Heart right ventricle (tissue), 16 donors: ENCODE results near the gene ANXA9. TPM values are rescaled to one million over a fixed set of nuclear protein-coding genes. Genes with fewer than 3 reads are reported as not detected.
A peak's percentile ranks its signal among the peaks of the same experiment; 100 is the strongest.

ENCODE experiments used
- ATAC-seq, 8 donors: fragments of 200-7000 bp; cut with Tn5 transposase; one replicate each; pipeline ENCODE4 v1.9.1; 2020; ENCODE audit warnings: mild to moderate bottlenecking in 8 of 8, moderate library complexity in 8 of 8, moderate number of reproducible peaks in 1 of 8
- DNase-seq, 2 donors: peaks; one replicate each; pipeline ENCODE4 v3.0.0-alpha.2; 2020
- H3K27ac ChIP-seq, 10 donors: fragments of 200-600 bp; sonication (generic) in 2 of 10; one replicate each; pipeline versions ENCODE4 v1.5.0 to v1.8.0; 2020 to 2022; ENCODE audit warnings: mild to moderate bottlenecking in 3 of 10
- H3K27me3 ChIP-seq, 7 donors: fragments of 200-600 bp; one replicate each; pipeline ENCODE4 v1.8.0; 2021 to 2022; ENCODE audit warnings: mild to moderate bottlenecking in 2 of 7
- H3K36me3 ChIP-seq, 9 donors: fragments of 200-600 bp; sonication (generic) in 1 of 9; one replicate each; pipeline versions ENCODE4 v1.5.0 to v1.8.0; 2020 to 2022; ENCODE audit warnings: mild to moderate bottlenecking in 2 of 9
- H3K4me1 ChIP-seq, 9 donors: fragments of 200-600 bp; sonication (generic) in 1 of 9; one replicate each; pipeline versions ENCODE4 v1.5.0 to v1.8.0; 2020 to 2022; ENCODE audit warnings: mild to moderate bottlenecking in 4 of 9
- H3K4me3 ChIP-seq, 10 donors: fragments of 200-600 bp; sonication (generic) in 2 of 10; one replicate each; pipeline versions ENCODE4 v1.5.0 to v1.8.0; 2020 to 2022; ENCODE audit warnings: mild to moderate bottlenecking in 7 of 10, moderate library complexity in 2 of 10
- H3K9me3 ChIP-seq, 11 donors: fragments of 200-600 bp in 10 of 11; sonication (generic) in 2 of 11; one replicate each; pipeline versions ENCODE4 v1.5.0 to v1.8.0; 2013 to 2022; ENCODE audit warnings: mild to moderate bottlenecking in 2 of 11, control low read depth in 1 of 11, moderate library complexity in 1 of 11
- WGBS, 2 donors: extraction: QIAGEN DNeasy Blood & Tissue Kit; methylation state at CpG; one replicate each; pipeline ENCODE4 v1.1.7; 2013; ENCODE audit warnings: inconsistent platforms in 1 of 2; 5-methylcytosine and 5-hydroxymethylcytosine counted together
- intact Hi-C, 10 donors: fragments of 100-400 bp; cut with DNase I; formaldehyde crosslinking; loops; one replicate each; pipeline versions ENCODE4 v1.11.1 to v1.14.2; 2022
- polyA plus RNA-seq, 2 donors: library from polyadenylated mRNA; stranded (reverse); fragments of 200-250 nt; gene quantifications; one replicate each; pipeline ENCODE4 v1.2.3, GENCODE V29; 2013
- total RNA-seq, 10 donors: library from RNA; stranded (reverse); fragmentation: NEBNext Ultra II Directional in 3 of 10; extraction: Animal tissue kit (Norgen Biotek cat#: 25700) in 3 of 10; gene quantifications; one replicate each; pipeline versions ENCODE4 v1.2.1 to v1.2.4, GENCODE V29; 2021 to 2023
- TF ChIP-seq, protein P1 (sequence below), 9 donors: fragments of 200-600 bp; sonication (generic) in 2 of 9; IDR thresholded peaks; one replicate each; pipeline versions ENCODE4 v1.5.0 to v1.8.0; 2021 to 2022; ENCODE audit warnings: antibody characterized with exemption in 9 of 9, mild to moderate bottlenecking in 5 of 9, moderate library complexity in 1 of 9
- donor health status: Arrhythmogenic right ventricular cardiomyopathy.
- donor health status: ischemic (EF 13 %, LVEDD 7.1; RV severe dilation, severe dysfunction).
- donor health status: healthy with polysubstance abuse.
- donor health status: DM: no; HTN: yes; CAD: no.
- donor health status: DM: no; HTN: no; CAD: no.
- donor health status: ischemic (EF 25% LVEDD 6.9; RV normal size, moderate dysfunction).
- donor health status: ischemic (EF 25% LVEDD 5.7; RV mildly dilated, moderate dysfunction).
- donor health status: healthy.
- donor health status: DM: yes; HTN: yes; CAD: no.
- donor health status: Ischemic cardiomyopathy.
- donor health status: ischemic (EF 35%, LVEDD 5.7; RV mildly dilated, moderate dysfunction).
- donor health status: nonischemic (EF 11% LVEDD 7.7; RV severe dilation, severe dysfunction).
- donor health status: DM: yes; HTN: yes; CAD: no.
- donor health status: PGD.
- donor health status: ischemic (EF 29% LVEDD 5.4; RV normal size, mild dysfunction).
- donor health status: nonischemic (EF 23%, LVEDD 6.1; RV moderate dilation, normal function).

ANXA9 gene
- total and polyA plus RNA-seq, 12 donors = 0.06 to 0.36 (median 0.17) TPM; not detected in 6

GRCh38 chr1:151002051-151002450, 20.0 kb downstream of the ANXA9 start:
- DNase-seq (no peak), ATAC-seq (no peak)
- Histone ChIP-seq H3K9me3 (no peaks in the 10 kb centered on the region), H3K27me3 (no peaks in the 10 kb centered on the region), H3K4me1 (peaks cover 0 to 76% (median 44%) of the 10 kb centered on the region in 9 donors), H3K4me3 (peak overlapping the region in 1 of 10 donors; percentile 12), H3K36me3 (peaks cover 0 to 56% (median 27%) of the 10 kb centered on the region in 9 donors), H3K27ac (peak overlapping the region in 4 of 10 donors; percentile 62 to 96 (median 80))
- intact Hi-C loops = loop anchor here in 1 of 10 donors (10.0 kb wide), 1 partner anchor 53 kb away; the partner anchor contains the start of gene CDC42SE1
- WGBS, 2 donors = 68 to 79% methylated on average over 3 of the region's 3 CpGs
- TF ChIP-seq, protein P1, sequence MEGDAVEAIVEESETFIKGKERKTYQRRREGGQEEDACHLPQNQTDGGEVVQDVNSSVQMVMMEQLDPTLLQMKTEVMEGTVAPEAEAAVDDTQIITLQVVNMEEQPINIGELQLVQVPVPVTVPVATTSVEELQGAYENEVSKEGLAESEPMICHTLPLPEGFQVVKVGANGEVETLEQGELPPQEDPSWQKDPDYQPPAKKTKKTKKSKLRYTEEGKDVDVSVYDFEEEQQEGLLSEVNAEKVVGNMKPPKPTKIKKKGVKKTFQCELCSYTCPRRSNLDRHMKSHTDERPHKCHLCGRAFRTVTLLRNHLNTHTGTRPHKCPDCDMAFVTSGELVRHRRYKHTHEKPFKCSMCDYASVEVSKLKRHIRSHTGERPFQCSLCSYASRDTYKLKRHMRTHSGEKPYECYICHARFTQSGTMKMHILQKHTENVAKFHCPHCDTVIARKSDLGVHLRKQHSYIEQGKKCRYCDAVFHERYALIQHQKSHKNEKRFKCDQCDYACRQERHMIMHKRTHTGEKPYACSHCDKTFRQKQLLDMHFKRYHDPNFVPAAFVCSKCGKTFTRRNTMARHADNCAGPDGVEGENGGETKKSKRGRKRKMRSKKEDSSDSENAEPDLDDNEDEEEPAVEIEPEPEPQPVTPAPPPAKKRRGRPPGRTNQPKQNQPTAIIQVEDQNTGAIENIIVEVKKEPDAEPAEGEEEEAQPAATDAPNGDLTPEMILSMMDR (IDR thresholded peaks at IDR 0.05) = no peak

- peak overlapping the region in 2 of 10 donors; percentile 59 to 61 for H3K4me3 ChIP-seq
- WGBS, 2 donors = 60 to 63% methylated on average over 2 of the region's 2 CpGs
- no peaks in the 10 kb centered on the region for H3K9me3 ChIP-seq
- no peaks in the 10 kb centered on the region for H3K27me3 ChIP-seq
- H3K4me1 ChIP-seq = peaks cover 0 to 82% (median 49%) of the 10 kb centered on the region in 9 donors
- no peak for DNase-seq
- TF ChIP-seq, protein P1 (IDR thresholded peaks at IDR 0.05) = no peak
- no peak for ATAC-seq
- peak overlapping the region in 7 of 10 donors; percentile 44 to 96 (median 62) for H3K27ac ChIP-seq
- intact Hi-C loops = loop anchor here in 1 of 10 donors (10.0 kb wide), 1 partner anchor 52 kb away; the partner anchor contains the start of gene CDC42SE1
- H3K36me3 ChIP-seq = peaks cover 0 to 51% (median 21%) of the 10 kb centered on the region in 9 donors
Observed at GRCh38 chr1:151002611-151003010, 20.5 kb downstream of the ANXA9 start.

DNA sequence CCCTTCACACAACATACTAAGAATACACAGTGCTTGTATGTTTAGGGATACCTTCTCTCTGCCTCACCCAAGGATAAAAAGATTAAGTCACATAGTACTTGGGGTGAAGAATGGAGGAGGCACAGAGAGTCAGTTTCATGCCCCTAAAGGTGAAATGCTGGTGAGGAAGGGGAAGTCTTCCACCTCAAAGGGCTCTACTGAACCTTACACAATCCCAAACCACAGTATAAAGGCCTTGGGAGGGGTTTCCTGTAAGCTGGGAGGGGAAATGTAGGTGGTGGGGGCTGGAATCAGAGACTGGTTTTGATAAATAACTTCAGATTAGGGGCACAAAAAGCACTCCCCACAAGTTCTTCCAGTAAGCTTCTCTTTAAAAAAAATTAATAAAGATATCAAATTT, 21.1 kb downstream of the ANXA9 start:
- Histone ChIP-seq H3K27me3 (no peaks in the 10 kb centered on the region), H3K36me3 (peaks cover 0 to 45% (median 15%) of the 10 kb centered on the region in 9 donors), H3K4me1 (peaks cover 0 to 87% (median 54%) of the 10 kb centered on the region in 9 donors), H3K9me3 (no peaks in the 10 kb centered on the region), H3K27ac (peak overlapping the region in 9 of 10 donors; percentile 4 to 96 (median 61)), H3K4me3 (peak overlapping the region in 6 of 10 donors; percentile 28 to 82 (median 68))
- TF ChIP-seq, protein P1 (IDR thresholded peaks at IDR 0.05) = no peak
- intact Hi-C loops = loop anchor here in 1 of 10 donors (10.0 kb wide), 1 partner anchor 52 kb away; the partner anchor contains the start of gene CDC42SE1
- ATAC-seq (no peak), DNase-seq (no peak)

- peaks cover 0 to 87% (median 70%) of the 10 kb centered on the region in 9 donors for H3K4me1 ChIP-seq
- ATAC-seq = no peak
- peak overlapping the region; percentile 52 to 82 (median 66) for H3K4me3 ChIP-seq
- DNase-seq = no peak
- 5 to 9% methylated on average over 4 of the region's 4 CpGs for WGBS, 2 donors
- H3K36me3 ChIP-seq = peaks cover 0 to 19% (median 5%) of the 10 kb centered on the region in 9 donors
- intact Hi-C loops = loop anchor here in 3 of 10 donors (2.0 to 10.0 kb wide), 3 partner anchors 27 to 56 kb away; partner anchors contain the start of genes CDC42SE1 (in 1 of the 3) and MLLT11 (in 1 of the 3)
- H3K27ac ChIP-seq = peak overlapping the region; percentile 79 to 96 (median 92)
- no peaks in the 10 kb centered on the region for H3K9me3 ChIP-seq
- no peaks in the 10 kb centered on the region for H3K27me3 ChIP-seq
- TF ChIP-seq, protein P1 (IDR thresholded peaks at IDR 0.05) = no peak
Observed at GRCh38 chr1:151005729-151006319, 23.7 kb downstream of the ANXA9 start.
